DMS 273 (cell line): ENCODE results near the gene CERK.

Experiments used
- DNase-seq: peaks from one replicate; lab custom pipeline; 2025; ENCODE audit not compliant: unreplicated experiment; lab: John Stamatoyannopoulos, UW

The CERK gene

GRCh38 chr22:46734213-46734722 lies 3.8 kb downstream of the CERK start:
- peak; percentile 24 for DNase-seq

GRCh38 chr22:46732513-46732912 lies 5.5 kb downstream of the CERK start:
- no peak for DNase-seq

- DNase-seq, result no peak
These were observed 6.0 kb downstream of the CERK start for GRCh38 chr22:46732041-46732379.

GRCh38 chr22:46731246-46732040 lies 6.6 kb downstream of the CERK start:
- peak; percentile 70 for DNase-seq

GRCh38 chr22:46730568-46731245 lies 7.3 kb downstream of the CERK start:
- peak; percentile 57 for DNase-seq

GRCh38 chr22:46728470-46728869 lies 9.6 kb downstream of the CERK start:
- DNase-seq, result no peak

- no peak for DNase-seq
These were observed 10.2 kb downstream of the CERK start for GRCh38 chr22:46727813-46728364.

GRCh38 chr22:46726986-46727317 lies 11.1 kb downstream of the CERK start:
- no peak for DNase-seq

GRCh38 chr22:46726066-46726985 lies 11.7 kb downstream of the CERK start:
- DNase-seq, result peak; percentile 20

GRCh38 chr22:46725096-46725495 lies 13.0 kb downstream of the CERK start:
- DNase-seq, result no peak

GRCh38 chr22:46723882-46724281 lies 14.2 kb downstream of the CERK start:
- no peak for DNase-seq

GRCh38 chr22:46721501-46722085 lies 16.5 kb downstream of the CERK start:
- no peak for DNase-seq

GRCh38 chr22:46719921-46720320 lies 18.1 kb downstream of the CERK start:
- no peak for DNase-seq

GRCh38 chr22:46714550-46714949 lies 23.5 kb downstream of the CERK start:
- no peak for DNase-seq

GRCh38 chr22:46712288-46712687 lies 25.8 kb downstream of the CERK start:
- DNase-seq, result no peak

GRCh38 chr22:46710806-46711205 lies 27.2 kb downstream of the CERK start:
- DNase-seq, result no peak

- no peak for DNase-seq
These were observed 29.2 kb downstream of the CERK start for GRCh38 chr22:46708766-46709330.

- DNase-seq, result no peak
These were observed 30.1 kb downstream of the CERK start for GRCh38 chr22:46707827-46708570.

GRCh38 chr22:46707305-46707704 lies 30.7 kb downstream of the CERK start:
- no peak for DNase-seq

- no peak for DNase-seq
These were observed 32.0 kb downstream of the CERK start for GRCh38 chr22:46706060-46706459.
